ENCODE results near the gene FBXO47. TPM values are rescaled to one million over a fixed set of nuclear protein-coding genes. Genes with fewer than 3 reads are reported as not detected.
A peak's percentile ranks its signal among the peaks of the same experiment; 100 is the strongest.

The FBXO47 gene
- total and polyA plus RNA-seq, 12 donors: not detected

GRCh38 chr17:38918129-38918913 is 48.9 kb downstream of the FBXO47 start:
- Histone ChIP-seq H3K4me3 (no peak overlapping the region), H3K4me1 (peaks cover 9 to 69% (median 41%) of the 10 kb centered on the region in 9 donors), H3K9me3 (no peaks in the 10 kb centered on the region), H3K36me3 (peaks cover 0 to 80% (median 42%) of the 10 kb centered on the region in 9 donors), H3K27me3 (no peaks in the 10 kb centered on the region), H3K27ac (peak overlapping the region in 3 of 10 donors; percentile 35 to 67 (median 50))
- no peak for TF ChIP-seq CTCF (IDR thresholded peaks at IDR 0.05)
- ATAC-seq (no peak), DNase-seq (no peak)
- intact Hi-C loops (cut with DNase I): loop anchor here in 1 of 10 donors (10.0 kb wide), 1 partner anchor 84 kb away; no protein-coding TSS in a partner anchor
- 84 to 85% methylated on average over 37 of the region's 37 CpGs for WGBS, 2 donors

GRCh38 chr17:38917259-38917658 is 49.9 kb downstream of the FBXO47 start:
- no peak for TF ChIP-seq CTCF (IDR thresholded peaks at IDR 0.05)
- intact Hi-C loops (cut with DNase I): loop anchor here in 1 of 10 donors (10.0 kb wide), 1 partner anchor 82 kb away; no protein-coding TSS in a partner anchor
- DNase-seq (no peak), ATAC-seq (no peak)
- no peak overlapping the region for H3K4me3 ChIP-seq
- no peaks in the 10 kb centered on the region for H3K27me3 ChIP-seq
- 95 to 97% methylated on average over 3 of the region's 3 CpGs for WGBS, 2 donors
- no peak overlapping the region for H3K27ac ChIP-seq
- peaks cover 16 to 69% (median 39%) of the 10 kb centered on the region in 9 donors for H3K4me1 ChIP-seq
- peaks cover 0 to 91% (median 42%) of the 10 kb centered on the region in 9 donors for H3K36me3 ChIP-seq
- H3K9me3 ChIP-seq: no peaks in the 10 kb centered on the region

- intact Hi-C loops (cut with DNase I): loop anchor here in 1 of 10 donors (10.0 kb wide), 1 partner anchor 82 kb away; no protein-coding TSS in a partner anchor
- ATAC-seq (no peak), DNase-seq (no peak)
- Histone ChIP-seq H3K4me3 (no peak overlapping the region), H3K36me3 (peaks cover 0 to 95% (median 42%) of the 10 kb centered on the region in 9 donors), H3K27me3 (no peaks in the 10 kb centered on the region), H3K9me3 (no peaks in the 10 kb centered on the region), H3K27ac (no peak overlapping the region), H3K4me1 (peaks cover 19 to 69% (median 39%) of the 10 kb centered on the region in 9 donors)
- no peak for TF ChIP-seq CTCF (IDR thresholded peaks at IDR 0.05)
- 72 to 77% methylated on average over 8 of the region's 8 CpGs for WGBS, 2 donors
These were observed 50.4 kb downstream of the FBXO47 start for GRCh38 chr17:38916771-38917170.

- H3K27ac ChIP-seq: peak overlapping the region in 2 of 10 donors; percentile 2 to 26
- intact Hi-C loops (cut with DNase I): loop anchor here in 1 of 10 donors (10.0 kb wide), 1 partner anchor 81 kb away; no protein-coding TSS in a partner anchor
- WGBS, 2 donors: 92% methylated on average over 7 of the region's 7 CpGs
These were observed 51.6 kb downstream of the FBXO47 start for GRCh38 chr17:38915639-38915995.

More at GRCh38 chr17:38915639-38915995, 51.6 kb downstream of the FBXO47 start:
- no peaks in the 10 kb centered on the region for H3K9me3 ChIP-seq
- H3K27me3 ChIP-seq: no peaks in the 10 kb centered on the region
- no peak for TF ChIP-seq CTCF (IDR thresholded peaks at IDR 0.05)
- H3K4me3 ChIP-seq: no peak overlapping the region
- ATAC-seq (no peak), DNase-seq (no peak)
- peaks cover 19 to 67% (median 38%) of the 10 kb centered on the region in 9 donors for H3K4me1 ChIP-seq
- peaks cover 0 to 98% (median 42%) of the 10 kb centered on the region in 9 donors for H3K36me3 ChIP-seq

All from heart right ventricle (tissue), 16 donors.